ENCODE data around the gene HTR1B. TPM values are rescaled to one million over a fixed set of nuclear protein-coding genes. Genes with fewer than 3 reads are reported as not detected.

HTR1B gene
- total RNA-seq, 4 donors from 2014 or later: 1.2 to 2.6 (median 1.9) TPM

DNA sequence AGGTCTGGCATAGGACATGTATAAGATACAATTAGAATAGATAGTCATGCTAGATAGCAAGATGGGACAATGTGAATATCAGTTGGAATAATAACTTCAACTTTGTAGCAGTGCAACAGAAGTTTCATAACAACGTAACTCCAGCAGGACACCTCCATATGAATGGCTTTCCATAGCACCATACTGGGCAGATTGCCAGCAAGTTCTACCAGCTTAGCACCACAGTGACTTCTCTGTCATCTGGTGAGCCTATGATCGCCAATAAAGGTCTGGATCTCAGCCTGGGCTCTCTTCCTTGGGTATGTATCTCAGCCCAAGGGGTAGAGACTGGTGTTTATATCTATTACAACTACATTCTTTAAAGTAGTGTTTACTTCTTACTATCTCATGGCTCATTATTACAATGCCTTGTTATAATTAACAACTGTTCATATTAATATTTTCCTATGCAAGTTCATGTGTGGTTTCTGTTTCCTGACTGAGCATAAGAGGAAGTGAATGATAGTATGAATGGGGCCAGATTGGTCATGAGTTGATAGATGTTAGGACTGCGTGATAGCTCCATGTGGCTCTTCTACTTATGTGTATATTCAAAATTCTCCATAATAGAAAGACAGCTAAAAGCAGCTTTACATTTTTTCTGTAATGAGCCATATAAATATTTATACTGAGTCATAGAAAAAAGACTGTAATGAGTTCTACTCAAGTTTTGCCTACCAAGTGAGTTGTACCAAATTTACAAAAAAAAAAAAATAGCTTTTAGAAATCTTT, 22.9 kb downstream of the HTR1B start:
- intact Hi-C loops (cut with DNase I): no loop called here
- TF ChIP-seq EP300 (IDR thresholded peaks at IDR 0.05) (no peak), POLR2A (IDR thresholded peaks at IDR 0.05; ENCODE audit: low read depth) (no peak), POLR2AphosphoS5 (IDR thresholded peaks at IDR 0.05) (no peak)
- TF ChIP-seq, protein P1, sequence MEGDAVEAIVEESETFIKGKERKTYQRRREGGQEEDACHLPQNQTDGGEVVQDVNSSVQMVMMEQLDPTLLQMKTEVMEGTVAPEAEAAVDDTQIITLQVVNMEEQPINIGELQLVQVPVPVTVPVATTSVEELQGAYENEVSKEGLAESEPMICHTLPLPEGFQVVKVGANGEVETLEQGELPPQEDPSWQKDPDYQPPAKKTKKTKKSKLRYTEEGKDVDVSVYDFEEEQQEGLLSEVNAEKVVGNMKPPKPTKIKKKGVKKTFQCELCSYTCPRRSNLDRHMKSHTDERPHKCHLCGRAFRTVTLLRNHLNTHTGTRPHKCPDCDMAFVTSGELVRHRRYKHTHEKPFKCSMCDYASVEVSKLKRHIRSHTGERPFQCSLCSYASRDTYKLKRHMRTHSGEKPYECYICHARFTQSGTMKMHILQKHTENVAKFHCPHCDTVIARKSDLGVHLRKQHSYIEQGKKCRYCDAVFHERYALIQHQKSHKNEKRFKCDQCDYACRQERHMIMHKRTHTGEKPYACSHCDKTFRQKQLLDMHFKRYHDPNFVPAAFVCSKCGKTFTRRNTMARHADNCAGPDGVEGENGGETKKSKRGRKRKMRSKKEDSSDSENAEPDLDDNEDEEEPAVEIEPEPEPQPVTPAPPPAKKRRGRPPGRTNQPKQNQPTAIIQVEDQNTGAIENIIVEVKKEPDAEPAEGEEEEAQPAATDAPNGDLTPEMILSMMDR (IDR thresholded peaks at IDR 0.05): no peak
- no peaks in the 10 kb centered on the region for H3K27me3 ChIP-seq
- 66% methylated on average over 3 of the region's 3 CpGs for WGBS
- H3K9me3 ChIP-seq: peaks cover 0 to 6% (median 0%) of the 10 kb centered on the region in 4 donors
- H3K4me1 ChIP-seq: no peaks in the 10 kb centered on the region
- no peak for DNase-seq (ENCODE audit: extremely low spot score)
- H3K36me3 ChIP-seq: no peaks in the 10 kb centered on the region
- H3K27ac ChIP-seq (replicated peaks in 1 of 4): no peak overlapping the region
- H3K4me3 ChIP-seq: no peak overlapping the region

DNA sequence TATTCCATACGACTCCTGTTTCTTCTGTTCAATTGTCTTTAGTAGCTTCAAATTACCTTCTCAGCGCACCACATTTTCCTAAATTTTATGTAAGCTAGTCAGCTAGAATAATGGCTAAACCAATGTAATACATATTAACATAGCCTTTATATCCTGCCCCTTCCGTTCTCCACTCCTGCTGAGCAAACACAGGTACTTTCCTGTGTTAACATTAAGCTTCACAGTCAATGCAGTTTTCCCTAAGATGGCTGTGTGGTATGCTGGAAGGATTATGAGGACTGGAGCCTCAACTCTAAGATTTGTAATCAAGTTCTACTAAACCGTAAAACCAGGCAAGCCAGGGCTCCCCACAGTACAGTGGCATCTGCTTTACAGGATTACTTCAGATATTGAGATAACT, 29.4 kb downstream of the HTR1B start:
- TF ChIP-seq POLR2AphosphoS5 (IDR thresholded peaks at IDR 0.05) (no peak), POLR2A (IDR thresholded peaks at IDR 0.05; ENCODE audit: low read depth) (no peak), EP300 (IDR thresholded peaks at IDR 0.05) (no peak)
- TF ChIP-seq, protein P1 (IDR thresholded peaks at IDR 0.05): no peak
- no peaks in the 10 kb centered on the region for H3K9me3 ChIP-seq
- 84% methylated on average over 4 of the region's 4 CpGs for whole genome bisulfite sequencing
- H3K36me3 ChIP-seq: no peaks in the 10 kb centered on the region
- no peaks in the 10 kb centered on the region for H3K27me3 ChIP-seq
- no peak for DNase-seq (ENCODE audit: extremely low spot score)
- H3K4me3 ChIP-seq: no peak overlapping the region
- H3K27ac ChIP-seq (replicated peaks in 1 of 4): no peak overlapping the region
- intact Hi-C loops (cut with DNase I): no loop called here
- no peaks in the 10 kb centered on the region for H3K4me1 ChIP-seq

DNA sequence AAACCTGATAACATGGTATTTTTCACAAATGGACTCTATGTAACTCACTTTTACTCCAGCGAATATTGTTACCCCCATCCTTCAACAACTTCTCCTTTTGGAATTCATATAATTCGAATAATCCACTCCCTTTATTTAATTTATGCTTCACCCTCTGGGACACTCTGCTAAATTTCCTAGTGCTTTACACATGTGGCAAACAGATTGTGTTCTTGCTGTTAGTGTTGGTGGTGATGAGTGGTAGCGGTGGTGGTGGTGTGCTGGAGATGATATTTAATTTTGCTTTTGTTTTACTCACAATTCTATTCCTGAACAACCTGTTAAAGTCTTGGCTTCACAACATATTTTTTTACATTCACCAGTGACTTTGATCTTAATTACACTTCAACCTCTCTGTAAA, 32.8 kb downstream of the HTR1B start:
- intact Hi-C loops (cut with DNase I): no loop called here
- Histone ChIP-seq H3K36me3 (no peaks in the 10 kb centered on the region), H3K27ac (replicated peaks in 1 of 4) (no peak overlapping the region), H3K27me3 (no peaks in the 10 kb centered on the region), H3K4me1 (peaks cover 0 to 4% (median 1%) of the 10 kb centered on the region in 4 donors), H3K4me3 (no peak overlapping the region), H3K9me3 (no peaks in the 10 kb centered on the region)
- DNase-seq (ENCODE audit: extremely low spot score): no peak
- WGBS: 81% methylated on average over 3 of the region's 3 CpGs
- no peak for TF ChIP-seq POLR2AphosphoS5 (IDR thresholded peaks at IDR 0.05)
- no peak for TF ChIP-seq POLR2A (IDR thresholded peaks at IDR 0.05; ENCODE audit: low read depth)
- TF ChIP-seq, protein P1 (IDR thresholded peaks at IDR 0.05): no peak
- TF ChIP-seq EP300 (IDR thresholded peaks at IDR 0.05): no peak

DNA sequence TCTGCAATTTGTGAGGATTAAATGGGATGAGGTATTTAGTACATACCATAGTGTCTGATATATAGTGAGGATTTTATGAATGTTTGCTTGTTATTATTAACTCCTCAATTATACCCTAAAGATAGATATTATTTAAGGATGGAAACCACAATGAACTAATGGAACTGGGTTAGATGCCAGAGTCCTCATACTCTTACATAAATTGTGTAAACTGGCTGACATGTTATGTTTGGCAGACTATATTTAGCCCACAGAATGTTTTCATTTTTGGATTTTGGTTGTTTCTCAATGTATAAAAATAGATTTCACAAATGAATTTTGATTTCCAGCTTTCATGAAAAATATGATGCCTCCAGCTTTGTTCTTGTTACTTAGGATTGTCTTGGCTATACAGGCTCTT, 37.6 kb downstream of the HTR1B start:
- intact Hi-C loops (cut with DNase I): no loop called here
- TF ChIP-seq EP300 (IDR thresholded peaks at IDR 0.05): no peak
- no peak for TF ChIP-seq POLR2AphosphoS5 (IDR thresholded peaks at IDR 0.05)
- TF ChIP-seq, protein P1 (IDR thresholded peaks at IDR 0.05): no peak
- no peak for TF ChIP-seq POLR2A (IDR thresholded peaks at IDR 0.05; ENCODE audit: low read depth)
- Histone ChIP-seq H3K27ac (replicated peaks in 1 of 4) (no peak overlapping the region), H3K4me3 (no peak overlapping the region), H3K9me3 (no peaks in the 10 kb centered on the region), H3K36me3 (no peaks in the 10 kb centered on the region), H3K27me3 (no peaks in the 10 kb centered on the region), H3K4me1 (peaks cover 0 to 9% (median 3%) of the 10 kb centered on the region in 4 donors)
- no peak for DNase-seq (ENCODE audit: extremely low spot score)
